ENCODE data around the gene NIPSNAP3A.

NIPSNAP3A gene

DNA sequence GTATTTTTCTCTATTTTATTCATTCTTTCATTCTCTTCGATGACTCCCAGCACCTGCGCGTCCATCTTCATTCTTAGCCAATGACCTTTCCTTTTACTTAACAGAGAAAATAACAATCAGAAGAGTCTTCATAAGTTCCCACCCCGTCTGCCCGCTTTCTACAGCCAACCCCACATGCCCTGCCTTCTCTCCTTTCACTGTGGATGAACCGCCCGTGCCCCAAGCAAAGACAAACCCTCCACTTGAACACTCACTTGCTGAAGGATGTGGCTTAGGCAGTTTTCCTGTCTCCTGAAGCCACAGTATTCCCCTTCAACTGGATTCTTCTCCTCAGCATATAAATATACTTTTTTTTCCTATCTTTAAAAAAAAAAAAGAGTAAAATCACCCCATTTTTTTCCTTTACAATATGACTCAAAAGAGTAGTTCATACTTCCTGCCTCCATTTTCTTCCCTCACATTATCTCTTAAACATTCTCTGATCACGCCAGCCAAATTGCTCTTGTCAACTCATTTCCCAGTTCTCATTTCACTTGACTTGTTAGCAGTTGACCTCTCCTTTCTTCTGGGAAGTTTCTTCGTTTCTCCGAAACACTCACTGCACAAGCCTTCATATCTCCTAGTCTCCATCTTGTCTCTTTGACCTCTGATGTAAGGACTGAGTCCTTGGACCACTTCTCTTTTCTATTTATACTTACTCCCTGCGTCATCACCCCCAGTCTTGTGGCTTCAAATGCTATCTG, 27.5 kb downstream of the NIPSNAP3A start:
- DNase-seq (ENCODE audit: low spot score) = peak; percentile 93

DNA sequence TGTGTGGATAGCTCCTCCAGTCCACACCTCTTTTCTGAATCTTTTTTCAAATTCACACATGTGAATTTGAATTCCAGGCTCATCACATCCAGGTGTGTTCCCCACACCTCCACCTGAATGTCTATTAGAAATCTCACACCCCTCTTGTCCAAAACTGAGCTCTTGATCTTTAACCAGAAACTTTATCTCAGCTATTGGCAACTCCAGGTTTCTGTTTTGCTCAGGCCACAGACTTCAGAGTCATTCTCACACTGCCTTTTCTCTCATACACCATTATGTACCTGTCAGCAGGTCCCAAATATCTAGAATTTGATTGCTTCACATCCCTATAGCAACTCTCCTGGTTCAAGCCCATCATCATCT, 28.1 kb downstream of the NIPSNAP3A start:
- DNase-seq (ENCODE audit: low spot score) = no peak

DNA sequence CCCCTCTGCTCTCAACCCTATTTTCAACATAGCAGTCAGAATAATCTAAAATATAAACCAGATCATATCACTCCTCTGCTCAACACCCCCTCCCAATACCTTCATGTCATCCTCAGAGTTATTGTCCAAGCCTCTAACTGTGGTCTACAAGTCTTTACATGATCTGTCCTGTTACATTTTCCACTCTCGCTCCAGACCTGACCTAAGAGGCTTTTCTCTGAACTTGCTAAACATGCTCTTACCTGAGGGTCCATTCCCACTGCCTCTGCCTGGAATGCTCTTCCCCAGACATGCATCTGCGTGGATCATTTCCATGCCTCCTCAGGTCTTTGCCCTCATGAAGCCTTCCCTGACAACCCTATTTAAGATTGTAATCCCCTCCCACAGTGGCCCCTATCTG, 28.5 kb downstream of the NIPSNAP3A start:
- DNase-seq (ENCODE audit: low spot score) = no peak

DNA sequence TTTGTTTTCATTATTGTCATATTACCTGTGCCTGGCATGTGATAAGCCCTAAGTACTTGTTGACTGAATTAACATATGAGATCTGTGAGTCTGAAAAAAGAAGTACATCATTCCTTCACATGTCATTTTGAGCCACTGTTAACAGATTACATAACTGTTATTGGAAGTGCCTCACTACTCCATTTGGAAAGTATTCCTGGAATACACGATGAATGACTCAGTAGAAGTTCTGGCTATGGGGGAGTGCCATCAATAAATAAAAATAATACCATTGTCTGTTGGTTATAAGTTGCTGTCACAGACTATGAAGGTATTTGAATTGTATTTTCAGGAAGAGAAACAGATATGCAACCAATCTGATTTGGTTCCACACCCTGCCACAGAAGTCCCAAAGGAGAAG, 29.3 kb downstream of the NIPSNAP3A start:
- no peak for DNase-seq (ENCODE audit: low spot score)

DNA sequence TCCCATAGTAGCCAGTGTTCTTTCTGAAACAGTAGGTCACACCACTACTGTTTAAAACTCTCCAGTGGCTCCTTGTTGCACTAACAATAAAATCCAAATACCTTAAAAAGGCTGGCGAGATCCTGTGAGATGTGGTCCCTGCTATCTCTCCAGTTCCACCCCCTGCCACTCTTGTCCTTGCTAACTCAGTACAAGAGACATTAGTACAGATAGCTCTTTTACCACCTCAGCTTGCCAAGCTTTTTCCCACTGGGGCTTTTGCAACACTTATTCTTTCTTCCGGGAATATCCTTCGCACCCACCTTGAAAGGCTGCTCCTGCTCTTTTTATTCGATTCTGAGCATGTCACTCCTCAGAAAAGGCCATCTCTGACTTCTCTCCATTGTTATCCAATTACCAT, 31.3 kb downstream of the NIPSNAP3A start:
- DNase-seq (ENCODE audit: low spot score) = no peak

DNA sequence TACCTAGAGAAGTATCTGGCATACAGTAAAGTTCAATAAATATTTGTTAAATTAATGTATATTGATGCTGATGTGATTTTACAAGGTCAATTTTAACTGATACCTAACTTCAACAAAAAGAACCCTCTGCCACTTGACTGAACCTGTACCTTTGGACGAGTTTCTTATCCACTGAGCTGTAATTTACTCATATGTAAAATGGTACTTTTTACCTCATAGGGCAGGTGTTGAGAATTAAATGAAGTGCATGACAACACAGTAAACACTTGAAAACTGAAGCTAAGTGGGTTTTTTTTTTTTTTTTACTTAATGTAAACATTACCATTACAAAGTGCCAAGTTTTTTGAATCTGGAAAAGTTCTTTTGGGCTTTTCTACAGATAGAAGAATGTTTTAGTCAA, 31.9 kb downstream of the NIPSNAP3A start:
- no peak for DNase-seq (ENCODE audit: low spot score)

DNA sequence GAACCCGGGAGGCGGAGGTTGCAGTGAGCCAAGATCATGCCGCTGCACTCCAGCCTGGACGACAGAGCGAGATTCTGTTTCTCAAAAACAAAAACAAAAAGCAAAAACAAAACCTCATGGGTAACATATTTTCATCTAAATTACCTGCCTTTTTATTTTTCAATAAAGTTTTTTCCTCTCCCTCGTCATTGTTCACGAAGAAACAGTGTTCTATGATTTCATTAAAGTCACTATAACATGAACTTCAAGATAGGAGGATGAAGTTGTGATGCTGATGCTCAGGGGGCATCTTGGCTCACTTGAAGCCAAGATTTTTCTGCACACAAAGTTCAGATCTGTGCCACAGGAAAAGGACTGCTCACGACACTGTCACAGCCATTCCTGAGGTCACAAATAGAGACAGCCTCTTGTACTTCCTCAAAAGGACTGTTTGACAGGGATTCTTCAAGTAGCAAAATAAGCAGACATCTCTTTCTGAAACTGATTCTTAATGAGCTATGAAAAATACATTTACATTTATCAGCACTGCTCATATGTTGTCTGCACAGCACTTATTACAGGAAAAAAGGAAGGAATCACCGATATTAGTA, 32.6 kb downstream of the NIPSNAP3A start:
- DNase-seq (ENCODE audit: low spot score) = no peak

DNA sequence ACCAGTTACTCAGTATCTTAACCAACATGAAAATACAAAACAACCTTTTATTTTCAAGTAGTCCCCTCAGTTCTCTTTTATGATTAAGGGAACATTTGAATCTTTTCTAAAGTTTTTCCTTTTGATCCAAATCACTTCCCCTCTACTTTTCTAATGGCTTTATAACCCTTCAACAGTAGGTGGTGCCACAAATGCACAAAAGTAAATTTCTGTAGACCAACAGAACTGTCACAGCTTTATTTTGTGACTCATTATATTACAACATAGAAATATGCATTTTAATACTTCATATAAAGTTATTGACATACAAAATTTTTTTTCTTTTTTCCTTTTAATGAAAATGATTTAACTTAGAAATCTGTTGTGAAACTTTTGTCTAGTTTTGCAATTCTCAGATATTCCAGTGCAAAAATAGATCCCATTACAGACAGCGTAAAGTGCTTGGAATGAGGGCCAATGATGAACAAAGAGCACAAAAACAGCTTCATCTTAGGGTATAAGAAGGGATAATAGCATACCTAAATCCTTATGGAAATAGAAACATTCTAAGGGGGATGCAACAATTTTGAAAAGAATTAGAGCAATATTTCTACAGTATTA, 33.4 kb downstream of the NIPSNAP3A start:
- DNase-seq (ENCODE audit: low spot score) = peak; percentile 71

DNA sequence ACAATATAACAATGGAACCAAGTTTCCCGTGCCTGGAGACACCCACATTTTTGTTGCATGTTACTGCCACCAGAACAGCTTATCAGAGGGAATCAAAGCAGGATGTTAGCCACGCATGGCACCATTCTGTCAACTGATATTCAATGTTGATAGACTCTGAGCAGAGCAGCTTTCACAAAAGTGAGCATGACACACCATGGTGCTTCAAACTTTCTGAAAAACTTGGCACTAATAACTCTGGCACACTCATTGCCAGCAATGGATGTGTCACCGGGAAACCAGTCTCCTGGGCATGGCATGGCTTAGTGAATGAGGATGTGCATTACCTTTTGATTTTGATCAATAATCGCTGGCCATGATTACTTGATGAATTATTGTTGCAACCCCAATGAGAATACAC, 36.1 kb downstream of the NIPSNAP3A start:
- no peak for DNase-seq (ENCODE audit: low spot score)

DNA sequence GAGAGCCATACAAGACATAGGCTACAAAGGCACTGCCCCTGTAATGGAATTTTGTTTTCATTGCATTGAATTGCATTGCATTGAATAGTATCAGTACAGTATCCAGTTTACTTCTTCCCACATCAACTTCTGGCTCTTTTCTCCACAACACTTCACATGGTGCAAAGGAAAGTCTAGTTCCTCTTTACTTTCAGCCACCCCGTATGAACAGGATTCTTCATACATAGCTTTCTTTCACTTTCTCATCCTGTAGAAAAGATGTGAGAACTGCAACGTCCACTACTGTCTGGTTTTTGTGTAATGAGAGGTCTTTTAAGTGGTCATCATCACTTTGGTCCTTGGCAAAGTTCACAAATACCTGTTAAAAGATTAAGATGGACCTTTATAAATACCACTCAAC, 36.6 kb downstream of the NIPSNAP3A start:
- no peak for DNase-seq (ENCODE audit: low spot score)

DNA sequence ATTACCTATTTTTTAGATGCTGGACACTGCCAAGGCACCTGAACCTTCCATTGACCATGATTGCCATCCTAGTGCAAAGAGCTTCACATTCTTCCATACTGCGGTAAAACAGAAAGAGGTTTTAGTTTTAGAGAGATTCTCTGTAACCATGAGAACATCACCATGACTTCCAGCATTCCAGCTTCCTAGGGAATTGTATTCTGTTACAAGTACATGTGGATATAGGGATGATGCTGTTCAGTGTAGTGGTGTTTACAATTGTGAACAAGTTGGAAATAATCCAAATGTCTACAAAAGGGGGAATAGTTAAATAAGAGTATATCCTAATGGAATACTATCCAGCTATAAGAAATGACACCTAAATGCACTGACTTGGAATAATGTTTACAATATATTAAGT, 38.8 kb downstream of the NIPSNAP3A start:
- no peak for DNase-seq (ENCODE audit: low spot score)

DNA sequence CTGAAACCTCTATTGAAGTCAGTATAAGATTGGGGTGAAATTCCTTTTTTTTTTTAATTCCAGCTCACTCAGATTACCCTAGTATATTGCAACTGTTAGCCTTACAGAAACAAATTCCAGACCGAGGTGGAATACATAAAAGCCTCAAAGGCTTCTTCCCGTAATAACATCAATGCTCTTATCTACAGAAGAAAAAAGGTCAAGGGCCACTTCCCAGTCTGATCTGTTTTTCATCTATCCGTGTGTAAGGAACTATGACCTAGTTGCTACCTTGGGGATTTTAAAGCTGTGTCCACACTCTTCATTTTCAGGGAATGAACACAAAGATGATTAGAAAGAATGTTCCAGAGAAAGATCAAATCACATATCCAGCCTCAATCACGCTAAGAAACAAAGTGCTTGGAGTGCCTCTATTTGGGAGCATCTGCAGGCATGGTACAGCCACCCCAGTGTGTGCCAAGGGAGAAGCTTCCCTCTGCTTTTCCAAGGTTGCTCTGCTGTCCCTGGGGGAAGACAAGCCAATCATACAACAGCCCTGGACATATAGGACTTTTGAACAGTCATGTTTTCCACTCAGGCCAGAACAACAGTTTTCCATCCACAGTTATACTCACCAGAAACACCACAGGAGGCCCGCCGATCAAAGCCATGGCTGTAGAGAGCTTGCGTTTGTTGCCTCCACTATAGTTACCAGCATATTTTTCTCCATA, 40.0 kb downstream of the NIPSNAP3A start:
- DNase-seq (ENCODE audit: low spot score) = no peak

DNA sequence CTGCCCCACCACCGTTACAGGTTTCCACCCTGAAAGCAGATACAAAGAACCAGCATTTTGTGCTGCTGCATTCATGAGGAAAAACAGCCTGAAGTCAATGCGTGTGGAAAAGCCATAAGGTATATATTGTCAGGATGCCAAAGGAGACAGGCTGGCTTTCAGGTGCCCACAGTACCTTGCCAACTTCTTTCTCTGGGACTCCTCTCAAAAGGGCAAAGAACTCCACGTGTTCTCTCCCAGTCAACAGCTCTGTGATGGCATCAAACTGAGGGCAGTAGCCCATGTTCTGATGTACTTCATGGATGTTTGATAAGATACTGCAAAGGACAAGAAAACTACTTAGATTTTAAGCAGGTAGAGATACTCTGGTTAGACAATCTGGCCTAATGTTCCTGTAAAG, 40.8 kb downstream of the NIPSNAP3A start:
- no peak for DNase-seq (ENCODE audit: low spot score)

DNA sequence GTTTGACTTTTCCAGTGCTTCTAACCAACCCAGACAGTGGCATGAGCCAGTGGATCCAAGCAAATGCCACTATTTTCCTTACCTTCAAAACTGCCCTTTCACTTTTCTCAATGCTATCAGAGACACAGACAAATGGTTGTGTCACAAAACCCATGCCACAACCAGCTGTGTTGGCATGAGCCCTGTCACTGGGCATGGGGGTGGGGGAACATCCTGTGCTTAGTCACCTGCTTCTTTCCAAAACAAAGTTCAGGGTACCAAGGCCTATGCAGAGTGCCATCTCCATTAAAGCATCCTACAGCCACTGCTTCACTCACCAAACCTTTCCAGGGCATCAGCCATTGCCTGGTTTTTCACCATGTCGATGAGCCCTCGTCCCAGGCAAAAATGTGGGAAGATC, 46.6 kb downstream of the NIPSNAP3A start:
- no peak for DNase-seq (ENCODE audit: low spot score)

DNA sequence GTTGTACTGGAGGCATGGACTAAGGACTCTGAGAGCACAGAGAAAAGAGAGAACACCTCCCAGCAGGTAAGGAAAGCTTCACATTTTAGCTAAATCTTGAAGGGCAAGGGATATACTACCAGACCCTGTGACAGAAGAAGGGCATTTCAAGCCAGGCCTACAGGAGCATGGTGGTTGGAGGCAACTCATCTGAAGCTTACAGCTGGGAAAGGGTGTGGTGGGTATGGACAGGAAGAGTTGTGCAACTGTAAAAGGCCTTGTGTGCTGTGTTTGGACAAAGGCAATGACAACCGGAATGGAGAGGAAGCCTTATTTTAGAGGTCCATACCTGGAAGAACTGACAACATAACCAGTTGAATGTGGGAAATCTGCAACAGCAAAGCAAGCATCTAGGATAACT, 47.6 kb downstream of the NIPSNAP3A start:
- DNase-seq (ENCODE audit: low spot score) = no peak

DNA sequence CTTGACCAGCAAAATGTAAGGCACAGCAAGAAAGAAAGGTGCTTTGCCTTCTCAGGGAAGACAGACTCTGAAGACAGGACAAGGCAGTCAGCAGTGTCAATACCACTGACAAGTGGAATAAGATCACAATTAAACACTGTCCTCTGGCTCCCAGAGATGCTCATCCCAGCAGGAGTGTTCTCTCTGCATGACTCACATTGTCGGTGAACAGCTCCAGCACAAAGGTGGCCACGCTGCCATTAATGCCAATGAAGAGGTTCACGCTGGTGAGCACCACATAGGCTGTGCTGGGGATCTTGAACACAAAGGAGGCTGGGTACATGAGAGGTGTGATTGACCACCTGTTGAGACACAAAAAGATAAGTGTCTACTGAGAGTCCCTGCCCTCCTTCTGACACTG, 48.4 kb downstream of the NIPSNAP3A start:
- DNase-seq (ENCODE audit: low spot score) = no peak

DNA sequence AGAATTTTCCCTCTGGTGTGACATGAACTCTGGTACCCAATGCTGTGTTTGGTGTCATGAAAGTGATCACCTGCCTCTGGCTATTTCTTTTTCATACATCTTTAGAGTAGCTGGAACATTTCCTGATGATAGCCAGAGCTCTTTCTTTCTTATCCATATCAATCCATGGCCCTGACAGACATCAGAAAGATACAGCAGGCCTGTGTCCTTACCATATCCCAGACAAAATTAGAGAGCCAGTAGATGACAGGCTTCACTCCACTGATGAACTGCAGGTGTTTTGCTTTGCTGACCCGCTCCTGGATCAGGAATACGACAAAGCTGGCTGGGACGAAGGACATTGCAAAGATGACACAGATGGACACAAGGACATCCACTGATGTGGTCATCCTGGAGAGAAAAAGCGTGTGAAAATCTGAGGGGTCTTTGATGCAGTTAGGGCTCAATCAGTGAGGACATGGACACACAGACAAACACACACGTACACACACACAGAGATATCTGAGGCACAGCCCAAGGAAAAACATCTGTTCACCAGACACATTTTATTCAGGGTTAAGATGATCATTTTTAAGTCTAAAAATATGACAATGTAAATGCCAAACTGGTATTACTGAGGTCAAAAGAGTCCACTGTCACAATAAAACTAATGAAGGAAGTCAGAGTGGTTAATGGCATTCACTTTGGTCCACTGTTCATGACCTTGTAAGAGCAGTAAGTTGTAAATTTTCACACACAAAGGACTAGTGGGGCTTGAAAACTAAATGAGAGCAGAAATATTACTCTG, 50.9 kb downstream of the NIPSNAP3A start:
- no peak for DNase-seq (ENCODE audit: low spot score)

DNA sequence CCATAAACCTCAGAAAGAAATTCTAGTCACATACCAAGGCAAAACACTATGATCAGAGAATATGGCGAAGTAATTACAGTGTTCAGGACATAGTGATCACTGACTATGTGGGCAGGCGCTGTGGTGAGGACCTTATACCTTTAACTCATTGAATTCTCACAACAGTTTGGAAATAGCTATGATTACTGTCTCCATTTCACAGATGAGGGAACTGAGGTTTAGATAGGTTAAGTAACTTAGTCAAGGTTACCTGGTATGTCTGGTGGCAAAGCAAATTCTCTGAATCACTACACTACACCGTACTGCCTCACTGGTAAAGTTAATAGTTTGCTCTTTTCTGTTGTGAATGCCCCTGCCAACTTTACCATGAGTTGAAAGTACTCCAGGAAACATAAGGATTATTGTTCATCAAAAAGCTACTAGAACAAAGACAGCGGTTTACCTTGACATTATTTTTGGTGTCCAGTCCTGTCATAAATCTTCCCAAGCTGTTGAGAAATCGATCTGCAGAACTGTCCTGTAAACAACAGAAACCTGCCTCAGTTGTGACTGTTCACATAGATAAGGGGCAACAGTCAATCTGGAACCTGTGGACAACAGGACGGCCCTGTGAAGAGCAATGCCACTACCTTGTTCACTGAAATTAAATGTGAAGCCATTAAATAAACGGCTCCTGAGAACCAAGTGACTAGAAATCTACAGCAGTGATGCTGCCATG, 52.7 kb downstream of the NIPSNAP3A start:
- no peak for DNase-seq (ENCODE audit: low spot score)

DNA sequence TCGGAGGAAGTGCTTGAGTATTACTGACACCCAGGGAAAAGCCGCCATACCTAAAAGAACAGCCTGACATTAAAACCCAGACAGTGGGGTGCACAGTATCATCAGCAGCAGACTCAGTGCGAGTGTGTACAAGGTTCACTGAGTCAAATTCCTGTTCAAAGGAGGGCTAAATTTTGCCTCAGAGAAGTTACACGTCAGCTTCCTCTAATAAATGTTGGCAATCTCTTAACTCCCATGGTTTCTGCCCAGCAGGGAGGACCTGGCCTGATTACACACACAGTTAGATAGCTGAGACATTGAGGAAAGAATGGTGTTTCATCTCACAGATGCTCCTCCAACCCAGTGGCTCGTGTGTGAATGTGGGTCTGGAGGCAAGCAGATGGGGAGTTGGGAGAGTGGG, 54.6 kb downstream of the NIPSNAP3A start:
- no peak for DNase-seq (ENCODE audit: low spot score)

DNA sequence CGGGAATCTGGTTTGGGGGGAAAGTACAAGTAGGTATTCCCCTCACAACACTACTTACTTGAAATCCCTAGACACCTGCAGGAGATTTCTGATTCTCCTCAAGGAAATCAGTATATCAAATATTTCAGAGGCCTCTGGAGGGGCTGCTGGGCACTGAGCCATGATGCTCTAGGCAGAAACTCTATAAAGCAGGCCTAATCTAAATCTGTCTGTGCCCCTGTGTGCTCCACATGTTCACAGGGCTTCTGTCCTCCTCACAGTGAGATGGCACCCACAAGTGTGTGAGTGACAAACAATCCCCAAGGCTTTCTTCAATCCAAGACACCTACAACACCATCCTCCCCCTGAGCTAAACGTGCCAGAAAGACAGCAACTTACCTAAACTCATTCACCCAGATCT, 55.4 kb downstream of the NIPSNAP3A start:
- no peak for DNase-seq (ENCODE audit: low spot score)

DNA sequence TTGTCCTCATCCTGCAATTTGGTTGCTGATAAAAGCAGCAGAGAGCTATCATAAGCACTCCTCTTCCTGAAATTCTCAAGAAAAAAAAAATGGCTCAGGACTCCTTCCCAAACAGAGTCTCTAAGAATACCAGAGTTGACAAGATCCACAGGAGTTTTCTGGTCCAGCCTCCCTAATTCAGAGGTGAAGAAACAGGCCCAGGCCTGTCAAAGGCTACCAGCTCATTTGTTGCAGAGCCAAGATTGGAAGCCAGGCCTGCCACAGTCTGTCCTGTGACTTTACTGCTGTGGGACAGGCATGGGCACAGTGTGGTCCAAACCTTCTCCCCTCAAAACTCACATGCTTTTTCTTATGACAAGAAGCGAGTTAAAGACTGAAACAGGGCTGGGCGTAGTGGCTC, 58.0 kb downstream of the NIPSNAP3A start:
- DNase-seq (ENCODE audit: low spot score) = no peak

All from NAMALWA (cell line).